ENCODE results near the gene SERPINE2. TPM values are rescaled to one million over a fixed set of nuclear protein-coding genes. Genes with fewer than 3 reads are reported as not detected.

The SERPINE2 gene
- total RNA-seq, 1 donor from 2014 or later = 69.1 TPM

GRCh38 chr2:223967981-223968380 lies 71.1 kb downstream of the SERPINE2 start:
- no peak for DNase-seq (ENCODE audit: extremely low spot score, unreplicated experiment)
- H3K27ac Mint-ChIP-seq (ENCODE audit: unreplicated experiment) = no peak overlapping the region
- no peaks in the 10 kb centered on the region for H3K27me3 Mint-ChIP-seq (ENCODE audit: unreplicated experiment)
- TF ChIP-seq CTCF (IDR thresholded peaks at IDR 0.05) = no peak
- peaks cover 28% of the 10 kb centered on the region for H3K36me3 Mint-ChIP-seq (ENCODE audit: unreplicated experiment)
- peaks cover 3% of the 10 kb centered on the region for H3K4me1 Mint-ChIP-seq (ENCODE audit: unreplicated experiment)
- no peaks in the 10 kb centered on the region for H3K9me3 Mint-ChIP-seq (ENCODE audit: unreplicated experiment)
- no peak overlapping the region for H3K4me3 Mint-ChIP-seq (ENCODE audit: unreplicated experiment)

- TF ChIP-seq CTCF (IDR thresholded peaks at IDR 0.05) = no peak
- Mint-ChIP-seq H3K27me3 (ENCODE audit: unreplicated experiment) (no peaks in the 10 kb centered on the region), H3K36me3 (ENCODE audit: unreplicated experiment) (peaks cover 24% of the 10 kb centered on the region), H3K4me3 (ENCODE audit: unreplicated experiment) (no peak overlapping the region), H3K27ac (ENCODE audit: unreplicated experiment) (peak overlapping the region; percentile 52), H3K4me1 (ENCODE audit: unreplicated experiment) (peaks cover 58% of the 10 kb centered on the region), H3K9me3 (ENCODE audit: unreplicated experiment) (no peaks in the 10 kb centered on the region)
- no peak for DNase-seq (ENCODE audit: extremely low spot score, unreplicated experiment)
Measured at GRCh38 chr2:223959688-223960087, 79.4 kb downstream of the SERPINE2 start.

DNA sequence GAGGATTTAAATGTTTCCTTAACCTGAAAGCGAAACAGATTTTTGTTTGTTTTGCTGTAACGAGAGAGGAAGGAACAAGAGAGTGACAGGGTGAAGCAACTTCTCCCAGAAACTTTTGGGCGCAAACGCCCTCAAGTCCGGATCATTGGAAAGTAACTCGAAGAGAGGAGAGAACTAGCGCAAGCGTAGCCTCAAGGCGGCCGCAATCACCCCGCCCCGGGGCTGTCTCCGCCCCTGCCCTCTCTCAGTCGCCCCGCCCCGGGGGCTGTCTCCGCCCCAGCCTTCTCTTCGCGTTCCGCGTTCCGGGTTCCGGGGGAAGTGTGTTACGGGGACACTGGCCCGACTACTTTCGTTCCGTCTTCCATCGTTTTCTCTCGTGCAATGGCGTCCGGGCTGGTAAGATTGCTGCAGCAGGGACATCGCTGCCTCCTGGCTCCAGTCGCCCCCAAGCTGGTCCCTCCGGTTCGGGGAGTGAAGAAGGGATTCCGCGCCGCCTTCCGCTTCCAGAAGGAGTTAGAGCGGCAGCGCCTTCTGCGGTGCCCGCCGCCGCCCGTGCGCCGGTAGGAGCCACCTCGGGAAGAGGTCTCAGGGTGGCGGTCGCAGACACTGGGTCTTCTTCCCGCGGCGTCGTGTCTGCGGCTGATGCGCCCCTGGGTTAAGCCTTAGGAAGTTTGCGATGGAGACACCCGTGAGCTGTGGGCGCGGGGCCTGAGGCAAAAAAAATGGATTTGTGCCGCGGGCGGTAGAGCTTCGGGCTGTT lies 81.8 kb downstream of the SERPINE2 start, which contains the start of gene MRPL44:
TSS of gene MRPL44 (plus strand) at position 372 of the 760 bp plus-strand sequence. CDS start at position 382, 10 bp downstream.
- TF ChIP-seq CTCF (IDR thresholded peaks at IDR 0.05) = no peak
- H3K4me1 Mint-ChIP-seq (ENCODE audit: unreplicated experiment) = peaks cover 54% of the 10 kb centered on the region
- peak; percentile 99 for DNase-seq (ENCODE audit: extremely low spot score, unreplicated experiment)
- no peaks in the 10 kb centered on the region for H3K27me3 Mint-ChIP-seq (ENCODE audit: unreplicated experiment)
- H3K27ac Mint-ChIP-seq (ENCODE audit: unreplicated experiment) = peak within 1 kb of the TSS; percentile 98
- H3K4me3 Mint-ChIP-seq (ENCODE audit: unreplicated experiment) = peak within 1 kb of the TSS; percentile 93
- peaks cover 17% of the 10 kb centered on the region for H3K36me3 Mint-ChIP-seq (ENCODE audit: unreplicated experiment)
- H3K9me3 Mint-ChIP-seq (ENCODE audit: unreplicated experiment) = no peaks in the 10 kb centered on the region

DNA sequence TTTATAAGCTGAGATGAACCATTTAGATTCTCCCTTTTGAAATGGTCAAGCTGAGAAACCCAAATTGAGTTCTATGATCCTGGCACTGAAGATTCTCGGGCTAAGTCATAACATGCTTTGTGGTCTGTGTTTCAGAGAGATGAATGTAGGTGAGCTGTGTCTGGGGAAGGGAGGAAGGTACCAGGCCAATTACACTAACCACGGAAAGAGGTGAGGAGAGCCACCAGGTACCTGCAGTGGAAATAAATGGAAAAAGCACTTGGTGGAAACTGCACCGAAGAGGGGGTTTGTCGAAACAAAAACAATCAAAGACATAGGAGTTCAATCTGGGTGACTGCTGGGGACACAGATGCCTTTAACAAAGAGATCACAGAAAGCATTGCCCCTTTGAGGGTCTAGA lies 82.8 kb downstream of the SERPINE2 start:
- Mint-ChIP-seq H3K27me3 (ENCODE audit: unreplicated experiment) (no peaks in the 10 kb centered on the region), H3K4me3 (ENCODE audit: unreplicated experiment) (peak overlapping the region; percentile 93), H3K4me1 (ENCODE audit: unreplicated experiment) (peaks cover 45% of the 10 kb centered on the region), H3K27ac (ENCODE audit: unreplicated experiment) (peak overlapping the region; percentile 98), H3K9me3 (ENCODE audit: unreplicated experiment) (no peaks in the 10 kb centered on the region), H3K36me3 (ENCODE audit: unreplicated experiment) (peaks cover 17% of the 10 kb centered on the region)
- DNase-seq (ENCODE audit: extremely low spot score, unreplicated experiment) = no peak
- no peak for TF ChIP-seq CTCF (IDR thresholded peaks at IDR 0.05)

- no peaks in the 10 kb centered on the region for H3K36me3 Mint-ChIP-seq (ENCODE audit: unreplicated experiment)
- H3K4me3 Mint-ChIP-seq (ENCODE audit: unreplicated experiment) = no peak overlapping the region
- no peak overlapping the region for H3K27ac Mint-ChIP-seq (ENCODE audit: unreplicated experiment)
- no peaks in the 10 kb centered on the region for H3K9me3 Mint-ChIP-seq (ENCODE audit: unreplicated experiment)
- DNase-seq (ENCODE audit: extremely low spot score, unreplicated experiment) = no peak
- no peak for TF ChIP-seq CTCF (IDR thresholded peaks at IDR 0.05)
- H3K4me1 Mint-ChIP-seq (ENCODE audit: unreplicated experiment) = peaks cover 27% of the 10 kb centered on the region
- no peaks in the 10 kb centered on the region for H3K27me3 Mint-ChIP-seq (ENCODE audit: unreplicated experiment)
Measured at GRCh38 chr2:223954401-223954800, 84.7 kb downstream of the SERPINE2 start.

All from osteocyte (in vitro differentiated cells).